ENCODE results near the gene MUC5B.

MUC5B gene

GRCh38 chr11:1300569-1301187 is 77.8 kb downstream of the MUC5B start:
- peak overlapping the region; percentile 24 to 39 for H3K27ac ChIP-seq
- no peak for TF ChIP-seq CTCF (IDR thresholded peaks at IDR 0.05)
- peak; percentile 59 for DNase-seq (ENCODE audit: low spot score)
- no peak overlapping the region for H3K4me3 ChIP-seq

GRCh38 chr11:1301220-1302000 is 78.5 kb downstream of the MUC5B start:
- no peak overlapping the region for H3K27ac ChIP-seq
- peak; percentile 61 for DNase-seq (ENCODE audit: low spot score)

GRCh38 chr11:1302041-1302460 is 79.2 kb downstream of the MUC5B start:
- TF ChIP-seq CTCF (IDR thresholded peaks at IDR 0.05): no peak
- no peak overlapping the region for H3K4me3 ChIP-seq
- DNase-seq (ENCODE audit: low spot score): peak; percentile 62
- no peak overlapping the region for H3K27ac ChIP-seq

More at GRCh38 chr11:1301220-1302000, 78.5 kb downstream of the MUC5B start:
- H3K4me3 ChIP-seq: no peak overlapping the region
- TF ChIP-seq CTCF (IDR thresholded peaks at IDR 0.05): no peak

- no peak for TF ChIP-seq CTCF (IDR thresholded peaks at IDR 0.05)
- peak; percentile 50 for DNase-seq (ENCODE audit: low spot score)
- Histone ChIP-seq H3K4me3 (no peak overlapping the region), H3K27ac (no peak overlapping the region)
Measured at GRCh38 chr11:1302461-1303125, 79.7 kb downstream of the MUC5B start.

- Histone ChIP-seq H3K4me3 (no peak overlapping the region), H3K27ac (no peak overlapping the region)
- peak; percentile 69 for DNase-seq (ENCODE audit: low spot score)
- TF ChIP-seq CTCF (IDR thresholded peaks at IDR 0.05): no peak
Measured at GRCh38 chr11:1303126-1303821, 80.4 kb downstream of the MUC5B start.

- no peak for DNase-seq (ENCODE audit: low spot score)
- TF ChIP-seq CTCF (IDR thresholded peaks at IDR 0.05): no peak
- Histone ChIP-seq H3K4me3 (no peak overlapping the region), H3K27ac (peak overlapping the region in 1 of 2 donors; percentile 3)
Measured at GRCh38 chr11:1303973-1304372, 81.1 kb downstream of the MUC5B start.

All from coronary artery (tissue), 2 donors.